Measurements from ENCODE around the gene IL1RAPL1. TPM values are rescaled to one million over a fixed set of nuclear protein-coding genes. Genes with fewer than 3 reads are reported as not detected.
A peak's percentile ranks its signal among the peaks of the same experiment; 100 is the strongest.

IL1RAPL1 gene
- total RNA-seq, 2 experiments from 2014 or later = not detected

DNA sequence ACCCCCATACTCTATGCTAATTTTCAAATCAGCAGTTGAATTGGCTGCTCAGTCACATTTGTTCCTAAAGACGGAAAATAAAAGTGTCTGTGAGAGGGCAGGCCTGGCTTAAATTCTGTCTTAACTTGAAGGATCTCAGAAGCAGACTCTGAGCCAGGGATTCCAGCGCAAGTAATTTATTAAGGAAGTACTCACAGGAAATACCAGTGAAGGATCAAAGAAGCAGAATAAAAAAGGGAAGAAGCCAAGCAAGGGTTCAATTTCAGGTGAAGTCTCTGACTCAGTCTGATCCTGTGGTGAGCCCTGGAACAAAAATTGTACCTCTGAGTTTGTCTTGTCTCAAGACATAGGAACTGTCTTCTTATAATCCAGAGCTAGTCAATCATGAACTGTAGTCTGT lies 52.2 kb downstream of the IL1RAPL1 start:
- POLR2A ChIA-PET = no interaction called here
- ATAC-seq = no peak

DNA sequence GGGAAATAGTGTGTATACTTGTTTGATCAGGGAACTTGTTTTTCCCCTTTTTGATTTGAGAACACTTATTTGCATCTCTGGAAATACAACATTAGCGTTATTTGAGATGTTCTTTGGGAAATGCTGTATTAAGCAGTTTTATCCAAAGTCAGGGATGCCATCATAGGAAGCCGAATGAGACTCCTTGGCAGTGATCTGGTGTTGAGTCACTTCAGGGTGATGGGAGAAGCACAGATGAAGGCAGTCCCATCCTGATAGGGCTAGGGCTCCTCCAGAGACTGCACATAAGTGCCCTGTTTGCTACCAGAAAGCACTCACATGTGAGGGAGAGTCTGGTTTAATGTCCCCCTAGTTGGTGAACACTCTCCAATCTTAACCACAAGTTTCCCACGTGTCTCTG lies 62.3 kb downstream of the IL1RAPL1 start:
- ATAC-seq = no peak
- Mint-ChIP-seq H3K27ac (no peak overlapping the region), H3K36me3 (ENCODE audit: low read depth) (no peaks in the 10 kb centered on the region), H3K4me1 (ENCODE audit: low read depth) (no peaks in the 10 kb centered on the region), H3K4me3 (no peak overlapping the region), H3K9me3 (no peaks in the 10 kb centered on the region), H3K27me3 (no peaks in the 10 kb centered on the region)
- intact Hi-C loops (cut with micrococcal nuclease) = no loop called here
- ChIA-PET CTCF (no interaction called here), POLR2A (no interaction called here)
- DNase-seq = no peak
- TF ChIP-seq, protein P1, sequence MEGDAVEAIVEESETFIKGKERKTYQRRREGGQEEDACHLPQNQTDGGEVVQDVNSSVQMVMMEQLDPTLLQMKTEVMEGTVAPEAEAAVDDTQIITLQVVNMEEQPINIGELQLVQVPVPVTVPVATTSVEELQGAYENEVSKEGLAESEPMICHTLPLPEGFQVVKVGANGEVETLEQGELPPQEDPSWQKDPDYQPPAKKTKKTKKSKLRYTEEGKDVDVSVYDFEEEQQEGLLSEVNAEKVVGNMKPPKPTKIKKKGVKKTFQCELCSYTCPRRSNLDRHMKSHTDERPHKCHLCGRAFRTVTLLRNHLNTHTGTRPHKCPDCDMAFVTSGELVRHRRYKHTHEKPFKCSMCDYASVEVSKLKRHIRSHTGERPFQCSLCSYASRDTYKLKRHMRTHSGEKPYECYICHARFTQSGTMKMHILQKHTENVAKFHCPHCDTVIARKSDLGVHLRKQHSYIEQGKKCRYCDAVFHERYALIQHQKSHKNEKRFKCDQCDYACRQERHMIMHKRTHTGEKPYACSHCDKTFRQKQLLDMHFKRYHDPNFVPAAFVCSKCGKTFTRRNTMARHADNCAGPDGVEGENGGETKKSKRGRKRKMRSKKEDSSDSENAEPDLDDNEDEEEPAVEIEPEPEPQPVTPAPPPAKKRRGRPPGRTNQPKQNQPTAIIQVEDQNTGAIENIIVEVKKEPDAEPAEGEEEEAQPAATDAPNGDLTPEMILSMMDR (IDR thresholded peaks at IDR 0.05) = no peak

More for the DNA sequence above, 52.2 kb downstream of the IL1RAPL1 start:
- DNase-seq = no peak
- H3K4me1 Mint-ChIP-seq (ENCODE audit: low read depth) = no peaks in the 10 kb centered on the region
- H3K36me3 Mint-ChIP-seq (ENCODE audit: low read depth) = no peaks in the 10 kb centered on the region
- intact Hi-C loops (cut with micrococcal nuclease) = no loop called here
- CTCF ChIA-PET = no interaction called here
- TF ChIP-seq, protein P1 (IDR thresholded peaks at IDR 0.05) = no peak
- no peaks in the 10 kb centered on the region for H3K27me3 Mint-ChIP-seq
- peaks cover 2% of the 10 kb centered on the region for H3K9me3 Mint-ChIP-seq
- no peak overlapping the region for H3K4me3 Mint-ChIP-seq
- H3K27ac Mint-ChIP-seq = no peak overlapping the region

- Mint-ChIP-seq H3K4me3 (no peak overlapping the region), H3K36me3 (ENCODE audit: low read depth) (no peaks in the 10 kb centered on the region), H3K27me3 (no peaks in the 10 kb centered on the region), H3K4me1 (ENCODE audit: low read depth) (no peaks in the 10 kb centered on the region), H3K9me3 (no peaks in the 10 kb centered on the region), H3K27ac (no peak overlapping the region)
- ATAC-seq = no peak
- POLR2A ChIA-PET = no interaction called here
- DNase-seq = no peak
- CTCF ChIA-PET = no interaction called here
- TF ChIP-seq, protein P1 (IDR thresholded peaks at IDR 0.05) = no peak
- intact Hi-C loops (cut with micrococcal nuclease) = no loop called here
Measured at GRCh38 chrX:28651186-28651585, 63.9 kb downstream of the IL1RAPL1 start.

- POLR2A ChIA-PET = no interaction called here
- H3K4me1 Mint-ChIP-seq (ENCODE audit: low read depth) = no peaks in the 10 kb centered on the region
- no peak for DNase-seq
- intact Hi-C loops (cut with micrococcal nuclease) = no loop called here
- CTCF ChIA-PET = no interaction called here
- H3K27ac Mint-ChIP-seq = no peak overlapping the region
- ATAC-seq = no peak
- H3K9me3 Mint-ChIP-seq = no peaks in the 10 kb centered on the region
- H3K27me3 Mint-ChIP-seq = no peaks in the 10 kb centered on the region
- H3K36me3 Mint-ChIP-seq (ENCODE audit: low read depth) = no peaks in the 10 kb centered on the region
- no peak overlapping the region for H3K4me3 Mint-ChIP-seq
- TF ChIP-seq, protein P1 (IDR thresholded peaks at IDR 0.05) = peak; percentile 27
Measured at GRCh38 chrX:28659269-28659668, 72.0 kb downstream of the IL1RAPL1 start.

GRCh38 chrX:28665778-28666177 lies 78.5 kb downstream of the IL1RAPL1 start:
- Mint-ChIP-seq H3K27ac (no peak overlapping the region), H3K27me3 (no peaks in the 10 kb centered on the region), H3K4me3 (no peak overlapping the region), H3K9me3 (no peaks in the 10 kb centered on the region), H3K36me3 (ENCODE audit: low read depth) (no peaks in the 10 kb centered on the region), H3K4me1 (ENCODE audit: low read depth) (no peaks in the 10 kb centered on the region)
- no peak for ATAC-seq
- ChIA-PET CTCF (no interaction called here), POLR2A (no interaction called here)
- no peak for DNase-seq
- TF ChIP-seq, protein P1 (IDR thresholded peaks at IDR 0.05) = no peak
- intact Hi-C loops (cut with micrococcal nuclease) = no loop called here

All from activated CD8-positive, alpha-beta T cell treated with anti-CD3 and anti-CD28 coated beads for 36 hours (primary cell).